ENCODE data around the gene PRKAG1.
A peak's percentile ranks its signal among the peaks of the same experiment; 100 is the strongest.

Gene PRKAG1

DNA sequence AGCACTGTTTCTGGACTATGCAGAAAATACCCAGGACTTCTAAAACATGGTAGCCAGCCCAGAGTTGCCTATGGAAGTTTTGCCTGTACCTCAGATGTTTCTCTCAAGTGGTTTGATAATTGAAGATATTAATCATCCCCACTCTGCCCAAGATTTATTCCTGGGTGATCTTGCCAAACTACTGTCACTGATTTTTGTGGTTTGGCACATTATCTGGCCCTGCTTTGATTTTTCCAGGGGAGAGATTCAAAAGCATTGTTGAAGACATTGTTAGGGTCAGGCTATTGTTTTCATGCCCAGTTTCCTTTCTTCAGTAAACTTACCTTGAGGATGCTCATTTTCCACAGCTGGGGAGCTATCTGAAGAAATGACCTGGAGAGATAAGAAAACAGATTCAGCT is 5.8 kb downstream of the PRKAG1 start:
- H3K27me3 ChIP-seq (ENCODE audit: low read depth, low read length), result no peaks in the 10 kb centered on the region
- TF ChIP-seq, protein P1, sequence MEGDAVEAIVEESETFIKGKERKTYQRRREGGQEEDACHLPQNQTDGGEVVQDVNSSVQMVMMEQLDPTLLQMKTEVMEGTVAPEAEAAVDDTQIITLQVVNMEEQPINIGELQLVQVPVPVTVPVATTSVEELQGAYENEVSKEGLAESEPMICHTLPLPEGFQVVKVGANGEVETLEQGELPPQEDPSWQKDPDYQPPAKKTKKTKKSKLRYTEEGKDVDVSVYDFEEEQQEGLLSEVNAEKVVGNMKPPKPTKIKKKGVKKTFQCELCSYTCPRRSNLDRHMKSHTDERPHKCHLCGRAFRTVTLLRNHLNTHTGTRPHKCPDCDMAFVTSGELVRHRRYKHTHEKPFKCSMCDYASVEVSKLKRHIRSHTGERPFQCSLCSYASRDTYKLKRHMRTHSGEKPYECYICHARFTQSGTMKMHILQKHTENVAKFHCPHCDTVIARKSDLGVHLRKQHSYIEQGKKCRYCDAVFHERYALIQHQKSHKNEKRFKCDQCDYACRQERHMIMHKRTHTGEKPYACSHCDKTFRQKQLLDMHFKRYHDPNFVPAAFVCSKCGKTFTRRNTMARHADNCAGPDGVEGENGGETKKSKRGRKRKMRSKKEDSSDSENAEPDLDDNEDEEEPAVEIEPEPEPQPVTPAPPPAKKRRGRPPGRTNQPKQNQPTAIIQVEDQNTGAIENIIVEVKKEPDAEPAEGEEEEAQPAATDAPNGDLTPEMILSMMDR (IDR thresholded peaks at IDR 0.05; ENCODE audit: low read depth, low read length), result no peak
- no peak for TF ChIP-seq EZH2phosphoT487 (IDR thresholded peaks at IDR 0.05; ENCODE audit: low read depth)

DNA sequence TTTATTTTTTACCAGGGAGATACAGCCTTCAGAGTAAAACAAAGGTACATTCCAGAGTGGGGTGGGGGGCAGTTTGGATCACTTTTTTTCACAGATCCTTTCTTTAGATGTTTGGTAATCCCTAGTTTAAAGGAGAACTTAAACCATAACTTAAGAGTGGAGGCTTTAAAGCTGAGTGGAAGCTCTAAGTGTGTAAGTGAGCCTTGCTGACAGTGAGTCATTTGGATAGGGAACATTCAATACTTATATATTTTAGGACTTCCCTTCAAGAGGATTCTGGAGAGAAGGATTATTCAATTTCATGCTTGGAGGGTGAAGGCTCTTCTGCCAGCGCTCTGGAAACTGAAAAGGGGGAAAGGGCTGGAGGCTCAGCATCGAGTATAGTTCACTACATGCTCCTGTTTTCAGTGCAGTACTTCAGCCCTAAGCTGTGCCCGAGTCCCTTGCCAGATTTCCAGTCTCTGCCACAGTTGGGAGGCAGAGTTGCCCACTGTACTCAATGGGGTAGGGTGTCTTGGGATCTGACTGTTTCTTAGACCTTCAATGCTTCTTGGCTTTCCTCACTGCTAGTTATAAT is 8.4 kb downstream of the PRKAG1 start:
- Histone ChIP-seq H3K27me3 (ENCODE audit: low read depth, low read length) (no peaks in the 10 kb centered on the region), H3K4me2 (ENCODE audit: low read length) (no peak overlapping the region), H4K20me1 (ENCODE audit: insufficient read depth, low read length) (0 out of 2 replicates have a peak, but pooled peaks cover 4% of the 10 kb centered on the region), H3K9ac (ENCODE audit: low read length) (no peak overlapping the region), H3K4me3 (ENCODE audit: low read length) (no peak overlapping the region), H3K79me2 (ENCODE audit: low read length) (no peaks in the 10 kb centered on the region), H3K9me3 (ENCODE audit: insufficient read depth, low read length) (no peaks in the 10 kb centered on the region), H3K4me1 (ENCODE audit: low read length) (no peaks in the 10 kb centered on the region), H3K36me3 (replicated peaks; ENCODE audit: low read depth, low read length) (peaks cover 11% of the 10 kb centered on the region), H3K27ac (ENCODE audit: low read length) (no peak overlapping the region), H2AFZ (ENCODE audit: low read depth, low read length) (no peak overlapping the region)
- TF ChIP-seq, protein P1 (IDR thresholded peaks at IDR 0.05; ENCODE audit: low read depth, low read length), result no peak
- no peak for TF ChIP-seq EZH2phosphoT487 (IDR thresholded peaks at IDR 0.05; ENCODE audit: low read depth)

More for the DNA sequence above, 5.8 kb downstream of the PRKAG1 start:
- H3K27ac ChIP-seq (ENCODE audit: low read length), result no peak overlapping the region
- peaks cover 13% of the 10 kb centered on the region for H3K79me2 ChIP-seq (ENCODE audit: low read length)
- H3K4me1 ChIP-seq (ENCODE audit: low read length), result peaks cover 6% of the 10 kb centered on the region
- H2AFZ ChIP-seq (ENCODE audit: low read depth, low read length), result no peak overlapping the region
- H3K9ac ChIP-seq (ENCODE audit: low read length), result no peak overlapping the region
- no peaks in the 10 kb centered on the region for H3K9me3 ChIP-seq (ENCODE audit: insufficient read depth, low read length)
- H3K36me3 ChIP-seq (replicated peaks; ENCODE audit: low read depth, low read length), result peaks cover 11% of the 10 kb centered on the region
- 0 out of 2 replicates have a peak, but pooled peaks cover 4% of the 10 kb centered on the region for H4K20me1 ChIP-seq (ENCODE audit: insufficient read depth, low read length)
- H3K4me2 ChIP-seq (ENCODE audit: low read length), result no peak overlapping the region
- no peak overlapping the region for H3K4me3 ChIP-seq (ENCODE audit: low read length)

DNA sequence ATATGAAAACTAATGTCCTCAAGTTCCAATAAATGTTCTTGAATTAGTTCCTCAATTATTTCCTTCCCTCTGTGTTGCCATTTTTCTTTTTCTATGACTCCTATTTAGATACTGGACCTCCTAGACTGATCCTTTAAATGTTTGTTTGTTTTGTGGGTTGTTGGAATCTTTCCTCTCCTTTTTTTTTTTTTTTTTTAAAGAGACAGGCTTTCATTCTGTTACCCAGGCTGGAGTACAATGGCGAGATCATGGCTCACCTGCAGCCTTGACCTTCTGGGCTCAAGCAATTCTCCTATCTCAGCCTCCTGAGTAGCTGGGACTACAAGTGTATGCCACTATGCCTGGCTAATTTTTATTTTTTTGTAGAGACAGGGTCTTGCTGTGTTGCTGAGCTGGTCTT is 9.6 kb downstream of the PRKAG1 start:
- no peak overlapping the region for H3K4me2 ChIP-seq (ENCODE audit: low read length)
- no peaks in the 10 kb centered on the region for H4K20me1 ChIP-seq (ENCODE audit: insufficient read depth, low read length)
- no peak overlapping the region for H2AFZ ChIP-seq (ENCODE audit: low read depth, low read length)
- no peak overlapping the region for H3K9ac ChIP-seq (ENCODE audit: low read length)
- no peaks in the 10 kb centered on the region for H3K9me3 ChIP-seq (ENCODE audit: insufficient read depth, low read length)
- H3K27me3 ChIP-seq (ENCODE audit: low read depth, low read length), result no peaks in the 10 kb centered on the region
- peaks cover 8% of the 10 kb centered on the region for H3K36me3 ChIP-seq (replicated peaks; ENCODE audit: low read depth, low read length)
- H3K27ac ChIP-seq (ENCODE audit: low read length), result no peak overlapping the region
- no peak for TF ChIP-seq EZH2phosphoT487 (IDR thresholded peaks at IDR 0.05; ENCODE audit: low read depth)
- TF ChIP-seq, protein P1 (IDR thresholded peaks at IDR 0.05; ENCODE audit: low read depth, low read length), result no peak
- H3K4me3 ChIP-seq (ENCODE audit: low read length), result no peak overlapping the region
- H3K4me1 ChIP-seq (ENCODE audit: low read length), result no peaks in the 10 kb centered on the region
- H3K79me2 ChIP-seq (ENCODE audit: low read length), result no peaks in the 10 kb centered on the region

DNA sequence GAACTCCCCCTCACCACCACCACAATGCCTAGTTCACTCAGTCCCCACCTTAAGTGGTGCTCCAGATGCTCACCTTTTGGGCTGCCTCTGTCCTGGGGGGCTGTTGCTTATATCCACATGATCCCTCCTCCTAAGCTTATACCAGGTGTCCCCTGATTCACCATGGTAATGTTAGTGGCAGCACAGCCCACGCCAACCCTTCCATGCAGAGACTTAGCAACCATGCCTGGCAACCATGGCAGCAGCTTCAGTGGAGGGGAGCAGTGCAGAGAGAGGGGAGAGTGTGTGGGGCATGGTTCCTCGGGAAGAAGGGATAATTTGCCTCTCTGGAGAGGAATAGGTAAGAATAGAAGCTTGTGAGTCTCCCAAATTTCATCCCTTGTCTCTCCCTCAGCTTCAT is 18.2 kb downstream of the PRKAG1 start:
- Histone ChIP-seq H4K20me1 (ENCODE audit: insufficient read depth, low read length) (peaks cover 5% of the 10 kb centered on the region; the same call in 1 of the 2 replicates), H3K4me2 (ENCODE audit: low read length) (peak overlapping the region; percentile 99), H3K9me3 (ENCODE audit: insufficient read depth, low read length) (no peaks in the 10 kb centered on the region), H2AFZ (ENCODE audit: low read depth, low read length) (no peak overlapping the region), H3K79me2 (ENCODE audit: low read length) (peaks cover 25% of the 10 kb centered on the region), H3K9ac (ENCODE audit: low read length) (peak overlapping the region; percentile 63; the same call in 1 of the 2 replicates), H3K27me3 (ENCODE audit: low read depth, low read length) (no peaks in the 10 kb centered on the region), H3K4me1 (ENCODE audit: low read length) (peaks cover 21% of the 10 kb centered on the region), H3K36me3 (replicated peaks; ENCODE audit: low read depth, low read length) (peaks cover under 1% of the 10 kb centered on the region), H3K4me3 (ENCODE audit: low read length) (peak overlapping the region; percentile 89; the same call in 1 of the 2 replicates), H3K27ac (ENCODE audit: low read length) (no peak overlapping the region)
- TF ChIP-seq, protein P1 (IDR thresholded peaks at IDR 0.05; ENCODE audit: low read depth, low read length), result no peak
- TF ChIP-seq EZH2phosphoT487 (IDR thresholded peaks at IDR 0.05; ENCODE audit: low read depth), result no peak

All from OCI-LY3 (cell line).